Esophagus muscularis mucosa (tissue), 4 donors: ENCODE results near the gene SH3YL1. TPM values are rescaled to one million over a fixed set of nuclear protein-coding genes. Genes with fewer than 3 reads are reported as not detected.

Source experiments
- DNase-seq: peaks from one replicate; pipeline ENCODE4 v3.0.0-alpha.2; 2017; ENCODE audit errors: extremely low spot score
- H3K27ac ChIP-seq, 4 donors: fragments of 200-600 bp; sonication (generic); replicated peaks in 1 of 4; 1 replicate in 3 of 4; 2 replicates in 1 of 4; pipeline ENCODE4 v1.5.1; 2016 to 2019; ENCODE audit warnings: mild to moderate bottlenecking in 1 of 4
- H3K27me3 ChIP-seq, 4 donors: fragments of 200-600 bp; sonication (generic); one replicate each; pipeline versions ENCODE4 v1.5.1 to v1.6.0; 2016 to 2019
- H3K36me3 ChIP-seq, 4 donors: fragments of 200-600 bp; sonication (generic); one replicate each; pipeline ENCODE4 v1.5.1; 2016 to 2019
- H3K4me1 ChIP-seq, 4 donors: fragments of 200-600 bp; sonication (generic); one replicate each; pipeline ENCODE4 v1.5.1; 2016 to 2019
- H3K4me3 ChIP-seq, 4 donors: fragments of 200-600 bp; sonication (generic); 1 replicate in 2 of 4; 2 replicates in 2 of 4; pipeline ENCODE4 v1.5.1; 2016 to 2019; ENCODE audit warnings: mild to moderate bottlenecking in 4 of 4, moderate library complexity in 1 of 4
- H3K9me3 ChIP-seq, 4 donors: fragments of 200-600 bp; sonication (generic); 1 replicate in 3 of 4; 2 replicates in 1 of 4; pipeline ENCODE4 v1.5.1; 2016 to 2019
- EP300 ChIP-seq: sonication (generic); formaldehyde crosslinking; IDR thresholded peaks from one replicate; pipeline ENCODE4 v1.6.1; 2017; ENCODE audit warnings: antibody characterized with exemption
- POLR2A ChIP-seq: fragments of 450-650 bp; IDR thresholded peaks from one replicate; pipeline ENCODE4 v1.6.1; 2017; ENCODE audit warnings: antibody characterized with exemption, moderate library complexity, mild to moderate bottlenecking, low read depth
- POLR2AphosphoS5 ChIP-seq, 2 donors: sonication (generic); formaldehyde crosslinking; IDR thresholded peaks; one replicate each; pipeline ENCODE4 v1.6.1; 2017; ENCODE audit warnings: antibody characterized with exemption in 2 of 2
- WGBS: methylation state at CpG from one replicate; pipeline ENCODE4 v1.1.5; 2018; 5-methylcytosine and 5-hydroxymethylcytosine counted together
- intact Hi-C: fragments of 100-400 bp; cut with DNase I; formaldehyde crosslinking; loops from one replicate; pipeline ENCODE4 v1.15.1; 2023
- total RNA-seq, 4 donors: library from RNA; depleted of rRNA; stranded (reverse); fragments of >200 nt; gene quantifications; one replicate each; pipeline versions ENCODE4 v1.1.0 to v1.2.1, GENCODE V29; 2016
- TF ChIP-seq, protein P1 (sequence below), 3 experiments: fragments of 200-600 bp in 2 of 3; fragments of 450-650 bp in 1 of 3; sonication (generic) in 2 of 3; IDR thresholded peaks; one replicate each; pipeline ENCODE4 v1.5.1; 2017 to 2019; ENCODE audit warnings: antibody characterized with exemption in 3 of 3, mild to moderate bottlenecking in 2 of 3, moderate library complexity in 1 of 3

SH3YL1 gene, protein sequence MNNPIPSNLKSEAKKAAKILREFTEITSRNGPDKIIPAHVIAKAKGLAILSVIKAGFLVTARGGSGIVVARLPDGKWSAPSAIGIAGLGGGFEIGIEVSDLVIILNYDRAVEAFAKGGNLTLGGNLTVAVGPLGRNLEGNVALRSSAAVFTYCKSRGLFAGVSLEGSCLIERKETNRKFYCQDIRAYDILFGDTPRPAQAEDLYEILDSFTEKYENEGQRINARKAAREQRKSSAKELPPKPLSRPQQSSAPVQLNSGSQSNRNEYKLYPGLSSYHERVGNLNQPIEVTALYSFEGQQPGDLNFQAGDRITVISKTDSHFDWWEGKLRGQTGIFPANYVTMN
- total RNA-seq, result 10 to 100 TPM; 15.7 to 20.3 (median 18.2) TPM

DNA sequence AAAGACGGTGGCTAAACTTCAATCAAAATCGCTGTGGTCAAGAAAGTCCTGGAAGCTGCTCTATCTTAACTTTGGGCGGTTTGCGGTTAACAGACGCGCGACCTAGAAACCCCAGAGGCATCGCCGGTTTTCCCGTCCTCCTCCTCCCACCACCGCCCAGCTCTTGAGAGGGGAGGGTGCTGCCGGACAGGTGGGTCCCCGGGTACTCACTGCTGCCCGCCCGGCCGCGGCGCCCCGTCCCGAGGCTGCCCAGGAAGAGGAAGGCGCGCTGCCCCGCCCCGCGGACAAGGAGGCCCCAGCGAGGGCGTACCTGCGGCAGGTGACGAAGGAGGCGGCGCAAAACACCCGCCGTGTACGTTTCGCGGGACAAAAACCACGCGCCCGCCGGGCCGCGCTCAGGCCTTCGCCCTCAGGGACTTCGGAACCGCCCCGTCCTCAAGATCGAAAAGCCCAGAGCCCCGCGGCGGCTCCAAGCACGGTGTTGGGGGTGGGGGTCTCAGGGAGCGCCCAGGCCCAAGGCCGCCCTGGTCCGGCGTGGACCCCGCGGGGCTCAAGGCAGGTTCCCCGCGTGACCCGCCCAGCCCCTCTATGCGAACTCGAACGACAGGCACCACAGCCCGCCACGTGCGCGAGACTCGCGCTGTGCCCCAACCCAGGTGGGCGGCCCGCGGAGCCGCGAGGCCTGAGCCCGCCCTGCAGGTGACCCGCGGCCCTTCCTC is at the start of gene SH3YL1:
Gene SH3YL1 (minus strand): TSS at position 259 of the 719 bp plus-strand sequence. CDS start 48 bp downstream, at position 211.
- H3K4me1 ChIP-seq, result peaks cover 23 to 45% (median 37%) of the 10 kb centered on the region in 4 donors
- intact Hi-C loops, result no loop called here
- H3K27me3 ChIP-seq, result no peaks in the 10 kb centered on the region
- 2% methylated on average over 15 of the region's 77 CpGs for WGBS
- H3K4me3 ChIP-seq, result peak within 1 kb of the TSS; percentile 81 to 93 (median 86)
- TF ChIP-seq POLR2A (no peak), EP300 (no peak), POLR2AphosphoS5 (IDR thresholded peaks at IDR 0.05) (no peak)
- TF ChIP-seq, protein P1, sequence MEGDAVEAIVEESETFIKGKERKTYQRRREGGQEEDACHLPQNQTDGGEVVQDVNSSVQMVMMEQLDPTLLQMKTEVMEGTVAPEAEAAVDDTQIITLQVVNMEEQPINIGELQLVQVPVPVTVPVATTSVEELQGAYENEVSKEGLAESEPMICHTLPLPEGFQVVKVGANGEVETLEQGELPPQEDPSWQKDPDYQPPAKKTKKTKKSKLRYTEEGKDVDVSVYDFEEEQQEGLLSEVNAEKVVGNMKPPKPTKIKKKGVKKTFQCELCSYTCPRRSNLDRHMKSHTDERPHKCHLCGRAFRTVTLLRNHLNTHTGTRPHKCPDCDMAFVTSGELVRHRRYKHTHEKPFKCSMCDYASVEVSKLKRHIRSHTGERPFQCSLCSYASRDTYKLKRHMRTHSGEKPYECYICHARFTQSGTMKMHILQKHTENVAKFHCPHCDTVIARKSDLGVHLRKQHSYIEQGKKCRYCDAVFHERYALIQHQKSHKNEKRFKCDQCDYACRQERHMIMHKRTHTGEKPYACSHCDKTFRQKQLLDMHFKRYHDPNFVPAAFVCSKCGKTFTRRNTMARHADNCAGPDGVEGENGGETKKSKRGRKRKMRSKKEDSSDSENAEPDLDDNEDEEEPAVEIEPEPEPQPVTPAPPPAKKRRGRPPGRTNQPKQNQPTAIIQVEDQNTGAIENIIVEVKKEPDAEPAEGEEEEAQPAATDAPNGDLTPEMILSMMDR (IDR thresholded peaks at IDR 0.05), result no peak
- no peaks in the 10 kb centered on the region for H3K36me3 ChIP-seq
- H3K27ac ChIP-seq, result peak within 1 kb of the TSS; percentile 73 to 78 (median 76)
- DNase-seq, result peak; percentile 66
- H3K9me3 ChIP-seq, result no peaks in the 10 kb centered on the region

DNA sequence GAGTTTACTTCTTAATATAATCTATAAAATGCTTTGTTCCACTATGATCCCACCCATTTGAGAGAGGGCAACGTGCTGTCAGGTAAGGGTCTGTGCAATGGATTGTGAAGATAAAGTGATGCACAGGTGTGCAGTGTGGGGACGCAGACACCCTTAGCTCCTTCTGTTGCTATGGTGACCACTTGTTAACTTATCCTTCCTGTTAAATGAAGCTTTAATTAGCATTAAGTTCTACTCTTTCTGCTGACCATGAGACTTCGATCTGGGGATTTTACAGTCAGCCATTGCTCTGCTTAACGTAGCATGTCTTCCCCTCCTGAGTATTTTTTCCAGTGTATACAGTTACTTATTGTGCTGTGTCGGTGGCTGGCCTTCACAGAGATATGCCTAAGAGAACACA is 47.2 kb upstream of the SH3YL1 start:
- 91% methylated on average over 5 of the region's 5 CpGs for WGBS
- H3K4me1 ChIP-seq, result no peaks in the 10 kb centered on the region
- H3K9me3 ChIP-seq, result no peaks in the 10 kb centered on the region
- no peak overlapping the region for H3K27ac ChIP-seq
- TF ChIP-seq POLR2A (no peak), EP300 (no peak), POLR2AphosphoS5 (IDR thresholded peaks at IDR 0.05) (no peak)
- TF ChIP-seq, protein P1 (IDR thresholded peaks at IDR 0.05), result no peak
- intact Hi-C loops, result no loop called here
- DNase-seq, result no peak
- no peaks in the 10 kb centered on the region for H3K36me3 ChIP-seq
- H3K4me3 ChIP-seq, result no peak overlapping the region
- H3K27me3 ChIP-seq, result peaks cover 0 to 18% (median 0%) of the 10 kb centered on the region in 4 donors

DNA sequence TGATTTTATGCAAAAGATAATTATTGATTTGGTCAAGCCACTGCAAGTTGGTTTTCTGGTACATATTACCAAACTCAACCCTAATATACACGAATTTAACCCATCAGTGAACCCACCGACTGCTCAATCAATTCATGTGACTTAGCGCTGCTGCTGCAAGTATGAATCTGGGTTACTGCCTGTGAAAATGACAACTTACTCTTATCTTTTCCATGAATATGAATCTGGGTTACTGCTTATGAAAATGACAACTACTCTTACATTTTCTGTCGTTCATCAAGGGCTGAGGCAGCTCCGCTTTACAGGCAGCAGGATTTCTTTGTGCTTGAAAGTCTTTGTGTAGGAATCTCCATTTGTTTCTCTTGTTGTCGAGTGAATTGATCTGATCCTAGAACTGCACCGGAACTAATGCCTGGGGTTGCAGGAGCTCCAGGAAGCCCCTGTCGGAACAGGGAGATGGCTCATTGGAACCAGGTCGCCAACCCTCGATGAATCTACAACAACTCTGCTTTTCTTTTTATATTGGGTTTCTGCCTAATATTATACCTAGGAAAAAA is 46.2 kb upstream of the SH3YL1 start:
- H3K4me3 ChIP-seq, result no peak overlapping the region
- TF ChIP-seq, protein P1 (IDR thresholded peaks at IDR 0.05), result no peak
- TF ChIP-seq POLR2AphosphoS5 (IDR thresholded peaks at IDR 0.05), result no peak
- TF ChIP-seq EP300, result no peak
- TF ChIP-seq POLR2A, result no peak
- H3K27me3 ChIP-seq, result peaks cover 0 to 12% (median 0%) of the 10 kb centered on the region in 4 donors
- no peak for DNase-seq
- H3K27ac ChIP-seq, result no peak overlapping the region
- no peaks in the 10 kb centered on the region for H3K4me1 ChIP-seq
- intact Hi-C loops, result no loop called here
- H3K36me3 ChIP-seq, result no peaks in the 10 kb centered on the region
- no peaks in the 10 kb centered on the region for H3K9me3 ChIP-seq
- WGBS, result 71% methylated on average over 10 of the region's 10 CpGs

DNA sequence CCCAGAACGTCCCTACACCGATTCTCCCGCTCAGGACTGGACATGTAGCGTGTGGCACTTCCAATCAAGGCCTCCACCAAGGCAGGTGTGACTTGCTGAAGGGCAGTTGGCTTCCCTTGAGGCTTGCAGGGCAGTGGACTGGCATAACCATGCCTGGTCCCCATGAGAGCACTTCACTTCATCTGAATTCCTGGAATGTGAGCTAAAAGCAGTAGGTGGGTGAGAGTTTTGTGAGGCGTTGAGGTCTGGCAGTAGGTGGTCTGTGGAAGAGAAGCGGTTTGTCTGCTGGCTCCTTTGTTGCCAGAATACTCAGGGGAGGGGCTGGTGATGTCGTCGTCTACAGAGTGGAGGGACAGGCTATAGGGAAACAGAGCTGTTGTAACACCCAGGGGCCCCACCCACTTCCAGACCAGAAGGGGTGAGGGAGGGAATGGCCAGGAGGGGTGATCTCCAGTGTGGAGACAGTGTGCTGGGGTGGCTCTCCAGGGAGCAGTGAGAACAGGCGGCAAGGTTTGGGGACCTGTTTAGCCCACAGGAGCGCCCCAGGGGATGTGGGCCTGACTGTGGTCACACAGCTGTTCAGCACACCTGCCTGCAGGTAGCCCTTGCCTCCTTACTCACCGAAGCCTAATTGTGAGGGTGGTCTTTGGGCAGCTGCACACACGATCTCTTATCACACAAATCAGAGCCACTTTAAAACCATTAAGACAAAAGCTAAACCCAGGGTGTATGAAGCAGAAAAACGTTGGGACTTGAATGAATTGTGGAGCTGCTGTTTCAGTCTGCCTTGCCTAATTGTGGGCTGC is 45.5 kb upstream of the SH3YL1 start:
- intact Hi-C loops, result no loop called here
- no peak overlapping the region for H3K27ac ChIP-seq

More for the DNA sequence above, 45.5 kb upstream of the SH3YL1 start:
- Histone ChIP-seq H3K36me3 (no peaks in the 10 kb centered on the region), H3K9me3 (no peaks in the 10 kb centered on the region), H3K4me1 (no peaks in the 10 kb centered on the region), H3K4me3 (no peak overlapping the region), H3K27me3 (peaks cover 0 to 5% (median 0%) of the 10 kb centered on the region in 4 donors)
- TF ChIP-seq POLR2A, result no peak
- no peak for TF ChIP-seq POLR2AphosphoS5 (IDR thresholded peaks at IDR 0.05)
- TF ChIP-seq, protein P1 (IDR thresholded peaks at IDR 0.05), result no peak
- TF ChIP-seq EP300, result no peak
- DNase-seq, result peak; percentile 90
- WGBS, result 43% methylated on average over 9 of the region's 13 CpGs
